HG02840 (cell line): Measurements from ENCODE around the gene SYNGR1.
"Not testable (repeated sequence)": the region's sequence is repeated elsewhere in the genome, so short reads cannot be mapped to it uniquely, and the experiment has no call there.

Experiments
- ATAC-seq: cut with Tn5 transposase; IDR thresholded peaks from one replicate; pipeline ENCODE4 v1.9.1; 2021; ENCODE audit warnings: mild to moderate bottlenecking, moderate library complexity, moderate number of reproducible peaks; ENCODE audit not compliant: unreplicated experiment, low FRiP score

SYNGR1 gene

GRCh38 chr22:39316440-39317083, 33.2 kb upstream of the SYNGR1 start:
- no peak for ATAC-seq

GRCh38 chr22:39317084-39317774, 32.6 kb upstream of the SYNGR1 start:
- no peak for ATAC-seq

- no peak for ATAC-seq
These were observed 31.9 kb upstream of the SYNGR1 start for GRCh38 chr22:39317775-39318506.

GRCh38 chr22:39318507-39319283, 31.1 kb upstream of the SYNGR1 start:
- no peak for ATAC-seq

GRCh38 chr22:39319284-39320022, 30.3 kb upstream of the SYNGR1 start, which contains the start of gene RPL3:
Gene RPL3, minus strand, starts transcription at chr22:39319623. Its CDS starts 26 bp downstream, at chr22:39319597.
- ATAC-seq, result peak; percentile 89

- not testable (repeated sequence) for ATAC-seq
These were observed 29.2 kb upstream of the SYNGR1 start for GRCh38 chr22:39320616-39321029.

GRCh38 chr22:39325392-39325932, 24.3 kb upstream of the SYNGR1 start:
- no peak for ATAC-seq

- no peak for ATAC-seq
These were observed 21.6 kb upstream of the SYNGR1 start for GRCh38 chr22:39327995-39328754.

- ATAC-seq, result not testable (repeated sequence)
These were observed 19.2 kb upstream of the SYNGR1 start for GRCh38 chr22:39330553-39330952.

GRCh38 chr22:39332441-39333064, 17.2 kb upstream of the SYNGR1 start:
- no peak for ATAC-seq

- no peak for ATAC-seq
These were observed 13.4 kb upstream of the SYNGR1 start for GRCh38 chr22:39336411-39336810.

- ATAC-seq, result not testable (repeated sequence)
These were observed 10.0 kb upstream of the SYNGR1 start for GRCh38 chr22:39339775-39340174.

- no peak for ATAC-seq
These were observed 8.6 kb upstream of the SYNGR1 start for GRCh38 chr22:39341179-39341578.

GRCh38 chr22:39343259-39344045, 6.3 kb upstream of the SYNGR1 start:
- no peak for ATAC-seq

- ATAC-seq, result no peak
These were observed 5.8 kb upstream of the SYNGR1 start for GRCh38 chr22:39344046-39344390.

GRCh38 chr22:39345231-39345630, 4.6 kb upstream of the SYNGR1 start:
- ATAC-seq, result no peak

GRCh38 chr22:39348909-39349505, 784 bp upstream of the SYNGR1 start:
- no peak for ATAC-seq
